ENCODE measurements around the gene C3orf33. TPM values are rescaled to one million over a fixed set of nuclear protein-coding genes. Genes with fewer than 3 reads are reported as not detected.

The C3orf33 gene, protein sequence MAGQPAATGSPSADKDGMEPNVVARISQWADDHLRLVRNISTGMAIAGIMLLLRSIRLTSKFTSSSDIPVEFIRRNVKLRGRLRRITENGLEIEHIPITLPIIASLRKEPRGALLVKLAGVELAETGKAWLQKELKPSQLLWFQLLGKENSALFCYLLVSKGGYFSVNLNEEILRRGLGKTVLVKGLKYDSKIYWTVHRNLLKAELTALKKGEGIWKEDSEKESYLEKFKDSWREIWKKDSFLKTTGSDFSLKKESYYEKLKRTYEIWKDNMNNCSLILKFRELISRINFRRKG
- total RNA-seq (1 to 10 TPM; 3.6 to 8.6 (median 5.1) TPM), polyA plus RNA-seq (1 to 10 TPM in 2 of 3 donors, under 1 TPM in 1; 0.92 to 2.3 (median 1.2) TPM)

- Histone ChIP-seq H3K9me3 (no peaks in the 10 kb centered on the region), H3K36me3 (peaks cover 0 to 8% (median 0%) of the 10 kb centered on the region in 4 donors), H3K27me3 (no peaks in the 10 kb centered on the region), H3K4me3 (peak within 1 kb of the TSS; percentile 79 to 87 (median 87)), H3K27ac (peak within 1 kb of the TSS; percentile 86 to 89 (median 86)), H3K4me1 (peaks cover 0 to 21% (median 10%) of the 10 kb centered on the region in 4 donors)
- 1% methylated on average over 61 of the region's 61 CpGs for WGBS, 2 donors
- intact Hi-C loops (cut with DNase I), result loop anchor here (5.0 kb wide), 2 partner anchors 46 to 66 kb away; partner anchors contain the start of genes GMPS and SLC33A1
- peak; percentile 77 for DNase-seq
- TF ChIP-seq CTCF (IDR thresholded peaks at IDR 0.05), result peak; percentile 51 to 91 (median 64)
- no peak for TF ChIP-seq EP300 (IDR thresholded peaks at IDR 0.05)
- TF ChIP-seq POLR2AphosphoS5 (IDR thresholded peaks at IDR 0.05), result peak in 3 of 4 donors; percentile 16 to 65 (median 48)
These were observed at the start of gene C3orf33 for GRCh38 chr3:155805802-155806618. Gene C3orf33 (minus strand): TSS chr3:155806278. CDS start chr3:155806252, 26 bp downstream.

- WGBS, 2 donors, result 0% methylated on average over 50 of the region's 50 CpGs
- Histone ChIP-seq H3K27me3 (no peaks in the 10 kb centered on the region), H3K4me3 (peak within 1 kb of the TSS; percentile 76 to 96 (median 91)), H3K27ac (peak within 1 kb of the TSS; percentile 91 to 97 (median 94)), H3K4me1 (peaks cover 0 to 52% (median 44%) of the 10 kb centered on the region in 4 donors), H3K9me3 (no peaks in the 10 kb centered on the region), H3K36me3 (no peaks in the 10 kb centered on the region)
- TF ChIP-seq POLR2AphosphoS5 (IDR thresholded peaks at IDR 0.05) (peak; percentile 76 to 87 (median 86)), EP300 (IDR thresholded peaks at IDR 0.05) (peak in 2 of 4 donors; percentile 76 to 90), CTCF (IDR thresholded peaks at IDR 0.05) (no peak), POLR2A (IDR thresholded peaks at IDR 0.05) (peak; percentile 54 to 55)
- intact Hi-C loops (cut with DNase I), result loop anchor here (1.0 to 10.0 kb wide), 3 partner anchors 17 to 1300 kb away; partner anchors contain the start of gene C3orf33
- DNase-seq, result peak; percentile 100
These were observed 48.3 kb upstream of the C3orf33 start, which contains the start of gene SLC33A1 for GRCh38 chr3:155854141-155854940. Gene SLC33A1 (minus strand): TSS chr3:155854427. CDS start chr3:155853997, 430 bp downstream.

DNA sequence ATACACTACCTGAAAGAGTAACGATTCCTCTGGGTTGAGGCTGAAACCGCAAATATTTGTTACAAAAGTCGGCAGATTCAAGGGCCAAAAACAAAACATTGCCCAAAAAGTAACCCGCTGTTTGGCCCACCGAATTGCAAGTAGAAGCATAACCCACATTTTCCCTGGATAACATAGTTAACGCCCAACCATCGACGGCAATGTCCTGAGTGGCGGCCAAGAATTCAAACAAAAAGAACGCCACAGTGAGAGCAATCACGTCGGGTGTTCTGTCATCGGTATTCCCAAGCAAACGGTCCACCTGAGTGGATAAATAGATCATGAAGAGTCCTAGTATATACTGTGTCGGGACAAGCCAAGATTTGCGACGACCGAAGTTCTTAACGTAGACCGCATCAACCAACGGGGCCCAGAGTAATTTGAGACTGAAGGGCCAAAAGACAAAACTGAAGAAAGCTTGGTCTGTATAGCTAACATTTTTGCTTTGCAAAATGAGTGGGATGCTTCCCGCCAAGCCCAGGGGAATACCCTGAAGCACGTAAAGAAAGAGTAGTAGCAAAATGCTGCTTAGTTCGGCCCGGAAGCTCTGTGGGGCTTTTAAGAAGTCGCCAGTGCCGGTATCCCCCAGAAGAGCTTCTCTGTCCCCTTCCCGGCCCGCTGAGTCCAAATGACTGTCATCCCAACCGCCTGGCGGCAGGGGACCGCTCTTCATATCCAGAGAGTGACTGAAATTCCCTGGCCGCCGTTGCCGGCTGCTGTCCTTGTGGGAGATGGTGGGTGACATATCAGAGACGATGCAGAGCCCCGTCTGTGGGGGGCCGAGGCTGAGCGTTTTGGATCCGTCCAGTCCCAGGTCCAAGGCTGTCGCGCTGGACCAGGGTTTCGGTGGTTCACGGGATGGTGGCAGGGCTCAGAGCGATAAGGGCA lies 47.4 kb upstream of the C3orf33 start:
- Histone ChIP-seq H3K9me3 (no peaks in the 10 kb centered on the region), H3K4me3 (peak overlapping the region; percentile 76 to 96 (median 91)), H3K4me1 (peaks cover 0 to 58% (median 50%) of the 10 kb centered on the region in 4 donors), H3K36me3 (no peaks in the 10 kb centered on the region), H3K27me3 (no peaks in the 10 kb centered on the region), H3K27ac (peak overlapping the region; percentile 91 to 97 (median 94))
- no peak for TF ChIP-seq POLR2A (IDR thresholded peaks at IDR 0.05)
- TF ChIP-seq CTCF (IDR thresholded peaks at IDR 0.05), result peak in 1 of 4 experiments; percentile 29
- DNase-seq, result peak; percentile 75
- 1 to 2% methylated on average over 45 of the region's 45 CpGs for WGBS, 2 donors
- intact Hi-C loops (cut with DNase I), result loop anchor here (1.0 to 10.0 kb wide), 3 partner anchors 18 to 1301 kb away; partner anchors contain the start of gene C3orf33

Measured in sigmoid colon (tissue), 7 donors.